DMS153 treated with DMSO at 0.1 percent for 48 hours (cell line): ENCODE results near the gene ALDOA.
"Not testable (repeated sequence)": the region's sequence is repeated elsewhere in the genome, so short reads cannot be mapped to it uniquely, and the experiment has no call there.

Source experiments
- DNase-seq: peaks from one replicate; lab custom pipeline; 2025; ENCODE audit not compliant: unreplicated experiment; lab: John Stamatoyannopoulos, UW

The ALDOA gene

GRCh38 chr16:30114411-30114810 is 48.9 kb downstream of the ALDOA start:
- DNase-seq = no peak

GRCh38 chr16:30114833-30115232 is 49.3 kb downstream of the ALDOA start:
- DNase-seq = not testable (repeated sequence)

- DNase-seq = no peak
These were observed 49.7 kb downstream of the ALDOA start for GRCh38 chr16:30115238-30115637.

GRCh38 chr16:30116291-30117207 is 51.0 kb downstream of the ALDOA start:
- DNase-seq = no peak

DNA sequence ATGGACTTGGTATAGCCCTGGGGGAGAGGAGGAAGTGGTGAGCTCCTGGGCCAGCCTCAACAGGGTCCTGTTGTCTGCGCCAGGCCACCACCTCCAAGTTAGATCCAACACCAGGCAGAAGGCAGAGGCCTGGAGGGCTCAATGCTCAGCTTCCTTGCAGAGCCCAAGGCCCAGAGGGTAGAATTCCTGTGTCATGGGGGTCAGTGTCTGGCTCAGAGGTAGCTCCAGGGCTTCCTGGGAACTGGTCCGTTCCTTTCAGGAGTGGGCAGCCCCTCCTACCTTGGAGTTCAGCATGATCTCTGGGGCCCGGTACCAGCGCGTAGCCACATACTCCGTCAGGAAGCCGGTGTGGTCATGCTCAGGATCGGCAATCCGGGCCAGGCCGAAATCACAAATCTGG is 52.2 kb downstream of the ALDOA start:
- DNase-seq = no peak

- DNase-seq = no peak
These were observed 53.9 kb downstream of the ALDOA start for GRCh38 chr16:30119428-30119827.
